ENCODE data around the gene TUBGCP2.
A peak's percentile ranks its signal among the peaks of the same experiment; 100 is the strongest.
"Not testable (repeated sequence)": the region's sequence is repeated elsewhere in the genome, so short reads cannot be mapped to it uniquely, and the experiment has no call there.

Gene TUBGCP2

GRCh38 chr10:133324857-133325260 is 16.2 kb upstream of the TUBGCP2 start:
- DNase-seq: no peak

GRCh38 chr10:133324198-133324792 is 15.6 kb upstream of the TUBGCP2 start:
- no peak for DNase-seq

GRCh38 chr10:133322064-133322709 is 13.5 kb upstream of the TUBGCP2 start:
- not testable (repeated sequence) for DNase-seq

- not testable (repeated sequence) for DNase-seq
These were observed 12.3 kb upstream of the TUBGCP2 start for GRCh38 chr10:133320852-133321422.

- DNase-seq: peak; percentile 66
These were observed 9.9 kb upstream of the TUBGCP2 start for GRCh38 chr10:133318494-133319127.

- no peak for DNase-seq
These were observed 8.1 kb upstream of the TUBGCP2 start for GRCh38 chr10:133316732-133317131.

- DNase-seq: no peak
These were observed 7.6 kb upstream of the TUBGCP2 start for GRCh38 chr10:133316266-133316665.

- DNase-seq: no peak
These were observed 7.2 kb upstream of the TUBGCP2 start for GRCh38 chr10:133315847-133316246.

GRCh38 chr10:133314911-133315310 is 6.2 kb upstream of the TUBGCP2 start:
- no peak for DNase-seq

- DNase-seq: no peak
These were observed 4.5 kb upstream of the TUBGCP2 start for GRCh38 chr10:133313192-133313591.

GRCh38 chr10:133312769-133313145 is 4.1 kb upstream of the TUBGCP2 start:
- DNase-seq: no peak

GRCh38 chr10:133312016-133312768 is 3.5 kb upstream of the TUBGCP2 start:
- DNase-seq: no peak

- DNase-seq: no peak
These were observed 2.9 kb upstream of the TUBGCP2 start for GRCh38 chr10:133311570-133311969.

- no peak for DNase-seq
These were observed 2.1 kb upstream of the TUBGCP2 start for GRCh38 chr10:133310789-133311188.

GRCh38 chr10:133310399-133310755 is 1.7 kb upstream of the TUBGCP2 start:
- no peak for DNase-seq

- DNase-seq: peak; percentile 60
These were observed 1.2 kb upstream of the TUBGCP2 start for GRCh38 chr10:133309720-133310398.

- DNase-seq: peak; percentile 77
These were observed 538 bp upstream of the TUBGCP2 start for GRCh38 chr10:133309100-133309719.

GRCh38 chr10:133307776-133308420 is 774 bp downstream of the TUBGCP2 start:
- peak; percentile 72 for DNase-seq

- no peak for DNase-seq
These were observed 1.7 kb downstream of the TUBGCP2 start for GRCh38 chr10:133306941-133307379.

- no peak for DNase-seq
These were observed 2.6 kb downstream of the TUBGCP2 start for GRCh38 chr10:133306097-133306476.

GRCh38 chr10:133303206-133303605 is 5.5 kb downstream of the TUBGCP2 start:
- no peak for DNase-seq

GRCh38 chr10:133302230-133302629 is 6.4 kb downstream of the TUBGCP2 start:
- no peak for DNase-seq
